Stimulated activated CD4-positive, alpha-beta T cell treated with anti-CD3 and anti-CD28 coated beads, TNF-alpha, amount 100 ng/mL, for 4 hours (primary cell): ENCODE results near the gene RNF112.
A peak's percentile ranks its signal among the peaks of the same experiment; 100 is the strongest.
"Not testable (repeated sequence)": the region's sequence is repeated elsewhere in the genome, so short reads cannot be mapped to it uniquely, and the experiment has no call there.

Experiments
- DNase-seq, 3 experiments: peaks; one replicate each; pipeline ENCODE4 v3.0.0-alpha.2; 2020; ENCODE audit warnings: low read depth in 3 of 3

RNF112 gene

DNA sequence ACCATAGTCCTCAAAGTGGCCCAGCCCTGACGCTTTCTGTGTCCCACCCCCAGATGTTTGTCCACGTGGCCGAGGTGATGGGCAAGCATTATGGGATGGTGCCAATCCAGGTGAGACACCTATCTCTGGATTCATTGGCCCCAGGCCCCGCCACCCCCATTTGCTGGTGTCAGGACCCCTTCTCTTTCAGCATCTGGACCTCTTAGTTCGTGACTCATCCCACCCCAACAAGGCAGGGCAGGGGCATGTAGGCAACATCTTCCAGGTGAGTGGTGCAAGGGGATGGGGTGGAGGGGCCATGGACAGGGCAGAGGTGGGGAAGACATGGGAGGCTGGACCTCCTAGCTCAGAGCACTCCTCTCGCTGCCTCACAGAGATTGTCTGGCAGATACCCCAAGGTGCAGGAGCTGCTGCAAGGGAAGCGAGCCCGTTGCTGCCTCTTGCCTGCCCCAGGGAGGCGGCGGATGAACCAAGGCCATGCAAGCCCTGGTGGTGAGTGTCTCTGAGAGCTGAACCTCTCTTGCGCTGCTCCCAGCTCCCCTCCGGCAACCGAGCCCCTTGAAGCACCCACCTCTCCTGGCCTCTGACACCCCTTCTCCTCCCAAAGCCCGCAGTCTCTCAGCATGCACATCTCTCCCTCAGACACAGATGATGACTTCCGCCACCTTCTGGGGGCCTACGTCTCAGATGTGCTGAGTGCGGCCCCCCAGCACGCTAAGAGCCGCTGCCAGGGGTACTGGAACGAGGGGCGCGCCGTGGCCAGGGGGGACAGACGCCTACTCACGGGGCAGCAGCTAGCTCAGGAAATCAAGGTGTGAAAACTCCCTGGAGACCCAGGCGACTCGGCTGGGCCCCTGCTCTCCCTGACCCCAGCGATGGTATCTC, 3.6 kb downstream of the RNF112 start:
- no peak for DNase-seq

- no peak for DNase-seq
These were observed 4.3 kb downstream of the RNF112 start for GRCh38 chr17:19415311-19415710.

DNA sequence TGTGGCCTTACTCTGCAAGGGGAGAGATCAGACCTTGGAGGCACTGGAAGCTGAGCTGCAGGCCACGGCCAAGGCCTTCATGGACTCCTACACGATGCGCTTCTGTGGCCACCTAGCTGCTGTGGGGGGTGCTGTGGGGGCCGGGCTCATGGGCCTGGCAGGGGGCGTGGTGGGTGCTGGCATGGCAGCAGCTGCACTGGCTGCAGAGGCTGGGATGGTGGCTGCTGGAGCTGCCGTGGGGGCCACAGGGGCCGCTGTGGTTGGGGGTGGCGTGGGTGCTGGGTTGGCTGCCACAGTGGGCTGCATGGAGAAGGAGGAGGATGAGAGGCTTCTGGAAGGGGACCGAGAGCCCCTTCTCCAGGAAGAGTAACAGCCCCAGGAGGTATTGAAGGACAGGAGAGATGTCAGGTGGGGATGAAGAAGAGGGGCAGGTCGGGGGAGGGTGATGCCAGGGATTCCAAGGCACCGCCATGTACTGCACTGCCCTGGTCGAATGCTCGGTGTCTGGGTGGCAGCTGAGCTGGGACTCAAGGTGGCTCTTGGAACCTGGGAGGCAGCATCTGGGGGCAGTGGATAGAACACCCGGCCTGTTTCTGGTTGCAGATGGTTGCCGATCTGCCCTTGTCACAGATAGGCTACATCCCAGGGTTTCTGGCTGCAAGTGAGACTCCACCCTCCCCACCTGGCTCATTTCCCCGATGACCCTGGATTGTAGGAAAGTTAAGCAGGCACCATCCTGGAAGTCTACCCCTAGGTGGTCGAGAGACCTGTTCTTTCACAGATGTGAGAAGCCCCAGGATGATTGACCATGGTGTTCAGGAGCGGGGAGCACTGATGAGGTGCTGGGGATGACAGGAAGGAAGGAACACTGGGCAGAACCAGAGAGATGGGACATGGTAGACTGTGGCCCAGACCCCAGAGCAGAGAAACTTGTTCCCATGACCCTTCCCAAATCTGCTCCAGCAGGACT, 5.1 kb downstream of the RNF112 start:
- no peak for DNase-seq

- no peak for DNase-seq
These were observed 6.6 kb downstream of the RNF112 start for GRCh38 chr17:19417611-19418010.

GRCh38 chr17:19418251-19418992, 7.4 kb downstream of the RNF112 start:
- DNase-seq, result no peak

DNA sequence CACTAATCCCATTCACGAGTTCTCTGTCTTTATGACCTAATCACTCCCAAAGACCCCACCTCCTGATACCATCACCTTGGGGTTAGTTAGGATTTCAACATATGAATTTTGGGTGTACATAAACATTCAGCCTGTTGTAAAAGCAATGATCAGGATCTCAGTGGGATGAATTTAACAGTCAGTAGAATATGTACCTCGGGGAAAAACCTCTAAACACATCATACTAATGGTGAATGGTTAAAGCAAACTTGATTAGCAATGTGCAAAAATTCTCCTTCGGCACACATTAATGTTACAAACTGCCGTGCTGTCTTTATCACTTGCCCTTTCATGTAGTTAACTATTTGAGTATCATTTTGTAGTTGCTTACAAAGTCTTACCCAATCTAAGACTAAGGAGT, 10.2 kb downstream of the RNF112 start:
- no peak for DNase-seq

GRCh38 chr17:19421926-19422325, 10.9 kb downstream of the RNF112 start:
- DNase-seq, result no peak

DNA sequence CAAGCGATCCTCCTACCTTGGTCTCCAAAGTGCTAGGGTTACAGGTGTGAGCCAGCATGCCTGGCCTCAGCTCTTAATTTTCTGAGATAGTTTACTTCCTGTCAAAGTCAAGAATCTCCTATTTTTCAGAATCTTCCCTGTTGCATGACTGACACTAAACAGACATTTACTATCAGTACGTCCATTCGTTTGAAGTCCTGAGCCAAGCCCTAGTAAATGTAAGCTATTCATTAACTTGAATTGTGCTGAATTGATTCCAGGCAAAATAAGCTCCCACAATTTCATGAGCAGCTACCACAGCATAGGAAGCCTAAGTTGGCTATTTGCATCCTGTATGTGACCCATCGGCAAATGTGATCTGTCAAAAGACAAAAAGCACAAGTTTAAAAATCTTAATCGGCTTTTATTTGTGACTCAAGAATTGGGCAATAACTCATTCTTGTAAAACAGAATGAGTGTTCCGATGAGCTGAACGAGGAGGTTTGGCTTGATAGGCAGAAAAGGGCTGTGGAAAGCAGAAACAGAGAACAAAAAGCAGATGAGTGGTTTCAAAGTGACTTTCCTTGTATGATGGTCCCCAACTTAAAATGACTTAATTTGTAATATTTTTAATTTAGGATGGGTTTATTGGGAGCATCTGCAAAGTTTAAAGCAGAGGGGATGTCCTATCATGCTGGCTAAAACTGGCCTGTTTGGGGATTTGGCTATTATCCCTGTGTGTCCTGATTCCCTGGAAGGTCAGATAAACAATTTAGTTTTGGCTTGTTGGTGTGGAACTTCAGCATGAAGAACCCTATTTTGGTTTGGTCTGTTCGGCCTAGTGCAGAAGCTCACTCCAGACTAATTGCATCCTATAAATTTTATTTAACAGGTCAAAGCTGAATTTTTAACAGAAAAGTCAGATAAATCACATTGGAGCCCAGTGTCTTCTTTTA, 14.2 kb downstream of the RNF112 start:
- DNase-seq, result no peak

DNA sequence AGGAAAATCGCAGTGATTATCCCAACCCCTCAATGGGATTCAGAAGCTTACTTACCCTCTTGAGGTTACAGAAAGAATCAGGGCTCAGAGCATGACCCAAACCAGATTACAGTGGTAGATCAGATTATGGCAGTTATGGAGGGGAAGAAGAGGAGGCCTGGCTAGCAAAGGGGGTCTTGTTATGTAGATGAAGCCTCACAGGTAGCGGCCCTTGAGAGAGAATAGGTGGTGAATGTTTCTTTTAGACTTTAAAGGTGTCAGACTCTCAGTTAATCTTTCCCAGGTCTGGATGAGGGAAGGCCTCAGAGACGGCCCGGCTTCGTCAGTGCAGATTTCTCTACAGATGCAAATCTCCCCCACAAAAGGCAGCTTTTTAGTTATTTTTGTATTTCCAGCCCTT, 15.6 kb downstream of the RNF112 start:
- DNase-seq, result no peak

GRCh38 chr17:19431691-19432090, 20.7 kb downstream of the RNF112 start:
- DNase-seq, result no peak

GRCh38 chr17:19433255-19433654, 22.2 kb downstream of the RNF112 start:
- no peak for DNase-seq

DNA sequence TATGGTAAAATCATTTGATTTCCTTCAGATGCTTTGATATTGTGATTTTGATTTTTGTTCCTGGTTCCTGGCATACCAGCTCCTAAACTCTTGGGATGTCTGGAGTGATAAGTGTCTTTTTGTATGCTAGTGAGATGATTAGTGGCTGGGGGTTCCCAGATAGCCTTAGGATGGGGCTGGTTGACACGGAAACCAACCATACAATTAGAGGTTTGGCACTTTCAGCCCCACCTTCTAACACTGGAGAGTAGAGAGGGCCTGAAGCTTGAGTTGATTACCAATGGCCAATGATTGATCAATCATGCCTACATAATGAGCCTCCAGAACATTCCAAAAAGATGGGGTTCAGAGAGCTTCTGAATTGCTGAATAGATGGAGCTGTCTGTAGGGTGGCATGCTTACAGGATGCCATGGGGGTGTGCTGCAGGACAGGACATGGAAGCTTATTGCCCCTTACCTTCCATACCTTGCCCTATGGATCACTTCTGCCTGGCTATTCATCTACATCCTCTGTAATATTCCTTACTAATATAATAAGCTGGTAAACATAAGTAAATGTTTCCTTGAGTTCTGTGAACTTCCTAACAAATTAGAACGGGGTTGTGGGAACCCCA, 22.8 kb downstream of the RNF112 start:
- no peak for DNase-seq

- no peak for DNase-seq
These were observed 29.4 kb downstream of the RNF112 start for GRCh38 chr17:19440421-19440820.

GRCh38 chr17:19441288-19441687, 30.3 kb downstream of the RNF112 start:
- DNase-seq, result not testable (repeated sequence)

DNA sequence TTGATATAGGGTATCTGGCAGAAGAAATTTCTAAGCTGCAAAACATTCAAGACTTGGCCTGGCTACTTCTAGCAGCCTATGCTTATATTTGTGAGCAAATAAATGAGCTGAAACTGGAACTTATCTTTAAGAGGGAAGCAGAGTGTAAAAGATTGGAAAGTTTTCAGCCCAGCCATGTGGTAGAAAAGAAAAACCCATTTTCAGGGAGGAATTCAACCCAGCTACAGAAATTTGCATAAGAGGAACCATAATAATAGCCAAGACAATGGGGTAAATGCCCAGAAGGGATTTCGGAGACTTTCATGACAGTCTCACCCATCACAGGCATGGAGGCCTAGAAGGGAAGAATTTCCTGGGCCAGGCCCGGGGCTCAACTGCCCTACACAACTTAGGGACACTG, 31.7 kb downstream of the RNF112 start:
- DNase-seq, result no peak

DNA sequence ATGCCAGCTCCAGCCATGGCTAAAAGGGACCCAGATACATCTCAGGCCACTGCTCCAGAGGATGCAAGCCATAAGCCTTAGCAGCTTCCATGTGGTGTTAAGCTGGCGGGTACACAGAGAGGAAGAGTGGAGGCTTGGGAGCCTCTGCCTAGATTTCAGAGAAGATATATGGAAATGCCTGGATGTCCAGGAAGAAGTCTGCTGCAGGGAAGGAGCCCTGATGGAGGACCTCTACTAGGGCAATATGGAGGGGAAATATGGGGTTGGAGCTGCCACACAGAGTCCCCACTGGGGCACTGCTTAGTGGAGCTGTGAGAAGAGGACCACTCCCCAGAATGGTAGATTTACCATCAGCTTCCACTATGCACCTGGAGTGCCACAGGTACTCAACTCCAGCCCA, 32.1 kb downstream of the RNF112 start:
- DNase-seq, result no peak

DNA sequence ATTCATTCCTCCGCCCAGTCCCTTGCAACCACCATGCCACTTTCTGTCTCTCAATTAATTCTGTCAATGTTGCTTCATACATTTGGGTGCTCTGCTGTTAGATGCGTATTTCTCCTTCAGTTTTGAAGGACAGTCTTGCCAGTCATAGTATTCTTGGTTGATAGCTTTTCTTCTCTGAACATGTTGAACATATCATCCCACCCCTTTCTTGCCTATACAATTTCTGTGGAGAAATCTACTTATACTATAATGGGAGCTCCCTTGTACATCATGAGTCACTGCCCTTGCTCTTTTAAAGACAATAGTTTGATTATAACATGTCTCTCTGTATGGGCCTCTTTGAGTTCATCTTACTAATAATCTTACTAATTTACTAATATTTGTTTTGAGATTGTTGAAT, 34.1 kb downstream of the RNF112 start:
- DNase-seq, result no peak

DNA sequence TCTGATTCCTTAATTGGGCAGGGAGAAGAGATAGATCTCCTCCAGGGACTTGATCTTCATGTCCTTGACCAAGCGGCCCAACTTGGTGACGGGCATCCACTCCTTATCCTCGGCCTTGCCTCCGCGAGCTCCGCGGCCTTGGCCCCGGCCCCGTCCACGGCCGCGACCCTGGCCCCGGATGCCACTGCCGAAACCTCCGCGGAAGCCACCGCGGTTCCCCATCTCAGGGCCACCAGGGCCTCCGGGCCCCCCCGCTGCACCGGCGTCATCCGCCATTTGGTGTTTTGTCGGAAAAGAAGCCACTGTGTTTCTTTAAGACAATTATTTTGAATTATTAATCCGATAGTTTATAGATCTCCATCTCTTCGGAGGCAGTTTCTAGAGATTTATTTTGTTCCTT, 35.5 kb downstream of the RNF112 start:
- DNase-seq, result not testable (repeated sequence)

GRCh38 chr17:19447085-19447583, 36.1 kb downstream of the RNF112 start:
- peak; percentile 22 to 57 (median 33) for DNase-seq
